GM12873 (cell line): ENCODE measurements around the gene C9orf78.

ENCODE experiments used
- TF ChIP-seq, protein P1 (sequence below): IDR thresholded peaks from 2 replicates; pipeline ENCODE4 v1.5.1; 2012; ENCODE audit warnings: low read depth, mild to moderate bottlenecking, moderate library complexity, low read length, control low read depth; ENCODE audit not compliant: insufficient read depth; ENCODE audit errors: missing control alignments

C9orf78 gene

DNA sequence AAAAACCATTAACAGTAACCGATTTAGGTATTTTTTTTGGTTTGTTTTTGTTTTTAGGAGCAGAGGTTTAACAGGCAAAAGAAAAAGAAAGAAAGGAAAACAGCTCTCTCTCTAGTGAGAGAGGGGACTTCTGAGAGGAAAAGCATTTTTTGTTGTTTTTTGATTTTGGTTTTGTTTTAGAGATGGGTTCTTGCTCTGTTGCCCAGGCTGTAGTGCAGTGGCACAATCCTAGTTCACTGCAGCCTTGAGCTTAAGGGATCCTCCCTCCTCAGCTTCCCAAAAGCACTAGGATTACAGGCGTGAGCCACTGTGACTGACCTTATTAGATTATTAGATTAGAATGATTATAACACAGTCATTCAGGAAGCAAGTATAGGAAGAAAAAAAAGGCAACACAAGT is 10.3 kb upstream of the C9orf78 start:
- TF ChIP-seq, protein P1, sequence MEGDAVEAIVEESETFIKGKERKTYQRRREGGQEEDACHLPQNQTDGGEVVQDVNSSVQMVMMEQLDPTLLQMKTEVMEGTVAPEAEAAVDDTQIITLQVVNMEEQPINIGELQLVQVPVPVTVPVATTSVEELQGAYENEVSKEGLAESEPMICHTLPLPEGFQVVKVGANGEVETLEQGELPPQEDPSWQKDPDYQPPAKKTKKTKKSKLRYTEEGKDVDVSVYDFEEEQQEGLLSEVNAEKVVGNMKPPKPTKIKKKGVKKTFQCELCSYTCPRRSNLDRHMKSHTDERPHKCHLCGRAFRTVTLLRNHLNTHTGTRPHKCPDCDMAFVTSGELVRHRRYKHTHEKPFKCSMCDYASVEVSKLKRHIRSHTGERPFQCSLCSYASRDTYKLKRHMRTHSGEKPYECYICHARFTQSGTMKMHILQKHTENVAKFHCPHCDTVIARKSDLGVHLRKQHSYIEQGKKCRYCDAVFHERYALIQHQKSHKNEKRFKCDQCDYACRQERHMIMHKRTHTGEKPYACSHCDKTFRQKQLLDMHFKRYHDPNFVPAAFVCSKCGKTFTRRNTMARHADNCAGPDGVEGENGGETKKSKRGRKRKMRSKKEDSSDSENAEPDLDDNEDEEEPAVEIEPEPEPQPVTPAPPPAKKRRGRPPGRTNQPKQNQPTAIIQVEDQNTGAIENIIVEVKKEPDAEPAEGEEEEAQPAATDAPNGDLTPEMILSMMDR = no peak

DNA sequence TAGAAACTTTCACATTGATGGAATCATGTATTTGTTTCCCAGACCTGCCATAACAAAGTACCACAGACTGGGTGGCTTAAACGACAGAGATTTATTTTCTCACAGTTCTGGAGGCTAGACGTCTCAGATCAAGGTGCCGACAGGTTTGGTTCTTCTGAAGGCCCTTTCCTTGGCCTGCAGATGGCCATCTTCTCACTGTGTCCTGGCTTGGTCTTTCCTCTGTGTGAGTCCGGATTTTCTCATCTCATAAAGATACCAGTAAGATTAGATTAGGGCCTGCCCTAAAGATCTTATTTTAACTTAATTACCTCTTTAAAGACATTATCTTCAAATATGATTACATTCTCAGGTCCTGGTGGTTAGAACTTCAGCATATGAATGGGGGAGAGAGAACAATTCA is 6.0 kb upstream of the C9orf78 start:
- TF ChIP-seq, protein P1 = no peak

DNA sequence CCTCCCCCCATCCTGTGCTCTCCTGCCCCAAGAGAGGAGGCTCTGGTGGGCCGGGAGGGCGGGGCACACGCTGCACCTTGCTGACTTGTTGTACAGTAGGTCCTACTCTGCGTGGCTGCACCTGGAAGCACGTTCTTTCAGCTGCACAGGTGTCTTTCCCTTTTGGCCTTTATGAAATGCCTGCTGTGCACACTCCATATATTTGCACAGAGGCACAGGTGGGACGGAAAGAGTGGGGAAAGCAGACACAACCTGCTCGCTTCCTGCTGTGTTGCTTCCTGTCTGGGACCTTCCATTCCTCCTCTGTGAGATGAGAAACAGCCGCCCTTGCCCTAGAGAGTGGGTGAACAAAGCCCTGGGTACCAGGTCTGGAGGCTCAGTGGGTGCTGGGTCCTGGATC is 5.0 kb upstream of the C9orf78 start:
- TF ChIP-seq, protein P1 = no peak

DNA sequence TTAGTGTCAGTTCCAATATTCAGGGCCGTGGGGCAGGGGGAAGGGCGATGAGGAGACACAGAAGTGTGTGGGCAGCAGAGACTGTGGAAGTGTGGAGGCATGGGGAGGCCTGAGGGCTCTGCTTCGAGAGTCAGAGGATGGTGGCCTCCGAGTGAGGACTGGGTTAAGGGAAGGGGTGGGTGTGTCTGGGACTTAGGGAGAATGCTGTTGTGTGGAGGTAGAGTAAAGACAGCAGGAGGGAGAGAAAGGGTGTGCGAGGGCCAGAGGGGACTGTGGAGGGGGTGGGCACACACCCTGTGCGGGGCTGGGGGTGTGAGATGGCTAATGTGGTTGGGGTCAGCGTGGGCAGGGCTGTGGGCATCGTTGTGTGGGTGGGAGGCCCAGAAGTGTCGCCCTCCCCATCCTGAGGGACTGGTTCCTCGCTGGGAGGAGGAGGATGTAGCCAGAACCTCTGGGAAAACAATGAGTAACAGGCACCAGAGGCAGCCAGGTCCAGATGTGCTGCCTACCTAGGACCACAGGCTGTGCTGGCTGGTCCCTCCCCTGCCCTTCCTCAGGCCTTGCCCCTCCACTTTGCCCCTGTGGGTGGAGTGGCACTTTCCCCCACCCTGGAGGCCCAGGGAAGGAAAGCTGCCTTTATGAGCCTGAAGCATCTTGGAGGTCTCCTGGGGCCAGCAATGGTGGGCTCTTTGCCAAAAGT is 4.4 kb upstream of the C9orf78 start:
- TF ChIP-seq, protein P1 = no peak

DNA sequence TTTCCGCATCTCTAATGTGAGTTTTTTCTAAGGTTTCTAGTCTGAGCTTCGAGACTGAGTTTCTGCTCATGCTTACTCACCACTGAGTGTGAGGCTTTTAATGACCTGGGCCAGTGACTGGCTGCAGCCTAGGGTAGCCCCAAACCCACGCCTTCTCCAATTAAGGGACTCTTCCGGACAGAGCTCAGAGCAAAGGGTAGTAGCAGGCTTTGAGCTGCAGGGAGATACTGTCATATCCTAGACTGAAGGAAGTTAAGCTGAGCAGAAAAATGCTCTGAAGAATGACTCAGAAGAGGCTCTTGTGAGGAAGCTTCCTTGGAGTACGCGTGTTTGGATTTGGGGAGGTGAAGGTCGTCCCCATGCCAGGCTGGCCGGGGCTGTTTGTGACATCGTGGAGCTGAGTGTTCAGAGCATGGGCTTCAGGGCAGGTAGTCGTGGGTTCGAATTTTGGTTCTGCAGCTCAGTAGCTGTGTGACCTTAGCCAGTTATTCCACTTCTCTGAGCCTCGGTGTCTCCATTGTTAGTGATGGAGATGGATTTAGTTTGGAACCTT is 3.7 kb upstream of the C9orf78 start:
- TF ChIP-seq, protein P1 = no peak

DNA sequence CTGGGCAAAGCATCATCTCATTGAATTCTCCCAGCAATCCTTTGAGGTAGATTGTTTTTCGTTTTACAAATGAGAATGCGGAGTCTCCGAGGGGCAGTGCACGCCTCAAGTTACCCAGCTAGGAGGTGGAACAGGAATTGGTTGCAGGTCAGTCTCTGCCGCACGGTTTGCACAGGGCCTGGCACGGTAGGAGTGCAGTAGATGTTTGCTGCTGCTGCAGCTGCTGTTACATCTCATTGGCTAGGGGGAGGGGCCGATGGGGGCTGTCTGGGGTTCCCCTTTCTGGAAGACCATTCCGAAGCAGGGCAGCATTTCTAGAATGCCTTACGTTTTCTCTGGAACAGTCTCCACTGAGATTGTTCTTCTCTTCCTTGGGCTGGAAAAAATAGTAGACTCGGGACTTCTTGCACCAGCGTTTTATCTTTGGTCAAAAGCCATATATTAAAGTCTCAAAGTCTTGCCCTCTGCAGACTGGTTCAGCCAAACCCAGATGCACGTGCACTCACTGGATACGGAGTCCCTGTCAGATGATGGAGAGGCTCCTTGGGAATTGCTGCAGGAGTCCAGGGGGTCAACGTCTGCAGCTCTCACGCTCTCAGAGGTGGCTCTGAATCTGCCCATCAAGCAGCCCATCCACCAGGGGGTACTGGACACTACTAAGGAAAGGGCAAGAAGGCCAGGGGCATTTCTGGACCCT is 1.4 kb upstream of the C9orf78 start:
- TF ChIP-seq, protein P1 = no peak

DNA sequence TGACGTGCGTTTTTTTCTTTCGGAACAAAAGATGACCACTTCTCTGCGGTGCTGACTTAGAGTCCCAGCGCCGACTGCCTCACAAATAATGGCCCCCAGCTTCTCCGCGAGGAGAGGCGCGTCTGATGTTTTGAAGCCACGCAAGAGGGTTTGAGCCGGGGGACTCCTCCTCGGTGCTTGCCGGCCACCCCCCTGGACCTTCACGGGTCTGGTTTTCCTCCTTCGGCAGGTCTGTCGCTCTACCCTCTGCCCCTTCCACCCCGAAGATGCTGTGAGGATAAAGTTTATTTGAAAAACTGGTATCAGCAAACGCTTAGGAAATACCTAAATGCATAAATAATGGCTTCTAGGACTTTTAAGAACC is 767 bp upstream of the C9orf78 start:
- TF ChIP-seq, protein P1 = no peak
